Osteoblast (primary cell): ENCODE measurements around the gene CD3E. TPM values are rescaled to one million over a fixed set of nuclear protein-coding genes. Genes with fewer than 3 reads are reported as not detected.
"Not testable (repeated sequence)": the region's sequence is repeated elsewhere in the genome, so short reads cannot be mapped to it uniquely, and the experiment has no call there.

ENCODE experiments used
- DNase-seq: peaks from one replicate; pipeline ENCODE4 v3.0.0; 2011; ENCODE audit warnings: low spot score, mixed read lengths; ENCODE audit not compliant: insufficient read length; ENCODE audit errors: missing footprints
- H2AFZ ChIP-seq: 2 replicates; pipeline ENCODE4 v1.6.0; 2011; ENCODE audit warnings: mild to moderate bottlenecking, low read length
- H3K27ac ChIP-seq: 2 replicates; pipeline ENCODE4 v1.5.1; 2011; ENCODE audit warnings: mild to moderate bottlenecking, low read depth, low read length, moderate library complexity
- H3K27me3 ChIP-seq: 2 replicates; pipeline ENCODE4 v1.6.0; 2012; ENCODE audit warnings: mild to moderate bottlenecking, control low read depth, inconsistent platforms, low read length, moderate library complexity; ENCODE audit not compliant: insufficient read depth
- H3K36me3 ChIP-seq: 2 replicates; pipeline ENCODE4 v1.5.1; 2011; ENCODE audit warnings: mild to moderate bottlenecking, low read length, control low read depth, moderate library complexity; ENCODE audit not compliant: insufficient read depth
- H3K4me1 ChIP-seq: 2 replicates; pipeline ENCODE4 v1.5.1; 2011; ENCODE audit warnings: mild to moderate bottlenecking, low read length, control low read depth, moderate library complexity; ENCODE audit not compliant: insufficient read depth
- H3K4me2 ChIP-seq: 2 replicates; pipeline ENCODE4 v1.6.0; 2011; ENCODE audit warnings: mild to moderate bottlenecking, low read length; ENCODE audit not compliant: insufficient read depth
- H3K4me3 ChIP-seq: fragments of 200-600 bp; sonication (generic); 3 replicates; pipeline ENCODE4 v1.5.1; 2012; ENCODE audit warnings: mild to moderate bottlenecking, low read length, inconsistent platforms; ENCODE audit not compliant: insufficient read depth
- H3K79me2 ChIP-seq: 2 replicates; pipeline ENCODE4 v1.6.0; 2012; ENCODE audit warnings: mild to moderate bottlenecking, low read length, control low read depth, inconsistent platforms; ENCODE audit not compliant: insufficient read depth
- H3K9me3 ChIP-seq: 2 replicates; pipeline ENCODE4 v1.5.1; 2011; ENCODE audit warnings: low read depth, low read length, control low read depth
- H4K20me1 ChIP-seq: 2 replicates; pipeline ENCODE4 v1.6.0; 2012; ENCODE audit warnings: mild to moderate bottlenecking, low read length, control low read depth; ENCODE audit not compliant: insufficient read depth
- CTCF ChIP-seq: IDR thresholded peaks from 2 replicates; pipeline ENCODE4 v1.5.1; 2011; ENCODE audit warnings: mild to moderate bottlenecking, low read depth, low read length, moderate library complexity; ENCODE audit errors: extremely low read depth
- total RNA-seq: library from RNA; depleted of rRNA; stranded (reverse); fragments of >200 nt; gene quantifications from 2 replicates; pipeline ENCODE4 v1.2.3, GENCODE V29; 2012

The CD3E gene
- total RNA-seq, 1 donor, result not detected

GRCh38 chr11:118304227-118304567, 333 bp upstream of the CD3E start:
- H2AFZ ChIP-seq, result no peak overlapping the region
- TF ChIP-seq CTCF, result no peak
- DNase-seq, result no peak

GRCh38 chr11:118305726-118306125, 1.2 kb downstream of the CD3E start:
- H2AFZ ChIP-seq, result no peak overlapping the region
- no peak overlapping the region for H3K4me2 ChIP-seq
- no peaks in the 10 kb centered on the region for H4K20me1 ChIP-seq
- H3K79me2 ChIP-seq, result no peaks in the 10 kb centered on the region
- DNase-seq, result no peak
- H3K4me1 ChIP-seq, result no peaks in the 10 kb centered on the region
- H3K36me3 ChIP-seq, result no peaks in the 10 kb centered on the region
- peaks cover 2% of the 10 kb centered on the region for H3K27me3 ChIP-seq
- no peak overlapping the region for H3K27ac ChIP-seq
- no peak overlapping the region for H3K4me3 ChIP-seq
- no peaks in the 10 kb centered on the region for H3K9me3 ChIP-seq
- TF ChIP-seq CTCF, result no peak

More at GRCh38 chr11:118304227-118304567, 333 bp upstream of the CD3E start:
- H3K27me3 ChIP-seq, result peaks cover 2% of the 10 kb centered on the region
- H3K79me2 ChIP-seq, result no peaks in the 10 kb centered on the region
- H3K4me3 ChIP-seq, result no peak overlapping the region
- H4K20me1 ChIP-seq, result no peaks in the 10 kb centered on the region
- H3K9me3 ChIP-seq, result no peaks in the 10 kb centered on the region
- no peak overlapping the region for H3K27ac ChIP-seq
- H3K36me3 ChIP-seq, result no peaks in the 10 kb centered on the region
- no peaks in the 10 kb centered on the region for H3K4me1 ChIP-seq
- H3K4me2 ChIP-seq, result no peak overlapping the region

- H3K27ac ChIP-seq, result no peak overlapping the region
- TF ChIP-seq CTCF, result no peak
- no peak overlapping the region for H3K4me3 ChIP-seq
- H3K9me3 ChIP-seq, result no peaks in the 10 kb centered on the region
- no peak overlapping the region for H3K4me2 ChIP-seq
- no peak overlapping the region for H2AFZ ChIP-seq
- H3K36me3 ChIP-seq, result no peaks in the 10 kb centered on the region
- no peak for DNase-seq
- no peaks in the 10 kb centered on the region for H4K20me1 ChIP-seq
- no peaks in the 10 kb centered on the region for H3K4me1 ChIP-seq
- peaks cover 2% of the 10 kb centered on the region for H3K27me3 ChIP-seq
- no peaks in the 10 kb centered on the region for H3K79me2 ChIP-seq
These were observed 2.0 kb downstream of the CD3E start for GRCh38 chr11:118306556-118306955.

GRCh38 chr11:118308995-118309528, 4.5 kb downstream of the CD3E start:
- H3K4me3 ChIP-seq, H3K4me2 ChIP-seq, DNase-seq, H3K79me2 ChIP-seq, H3K9me3 ChIP-seq, H3K27ac ChIP-seq, H4K20me1 ChIP-seq, H2AFZ ChIP-seq, H3K36me3 ChIP-seq, H3K4me1 ChIP-seq, H3K27me3 ChIP-seq: not testable (repeated sequence)
